Heart left ventricle (tissue), 16 donors: Measurements from ENCODE around the gene CCDC82. TPM values are rescaled to one million over a fixed set of nuclear protein-coding genes. Genes with fewer than 3 reads are reported as not detected.

ENCODE experiments used
- ATAC-seq, 4 donors: fragments of 200-7000 bp; cut with Tn5 transposase; one replicate each; pipeline ENCODE4 v1.9.1; 2020 to 2022; ENCODE audit warnings: moderate library complexity in 4 of 4, mild to moderate bottlenecking in 3 of 4, moderate number of reproducible peaks in 1 of 4
- DNase-seq, 5 donors: peaks; one replicate each; pipeline ENCODE4 v3.0.0-alpha.2; 2020
- H3K27ac ChIP-seq, 12 donors: fragments of 200-600 bp; sonication (generic) in 4 of 12; one replicate each; pipeline versions ENCODE4 v1.5.0 to v1.8.0; 2016 to 2022; ENCODE audit warnings: mild to moderate bottlenecking in 2 of 12
- H3K27me3 ChIP-seq, 9 donors: fragments of 200-600 bp; sonication (generic) in 2 of 9; one replicate each; pipeline versions ENCODE4 v1.5.1 to v1.8.0; 2016 to 2022; ENCODE audit warnings: mild to moderate bottlenecking in 3 of 9
- H3K36me3 ChIP-seq, 9 donors: fragments of 200-600 bp; sonication (generic) in 2 of 9; one replicate each; pipeline versions ENCODE4 v1.5.0 to v1.8.0; 2018 to 2022; ENCODE audit warnings: mild to moderate bottlenecking in 2 of 9
- H3K4me1 ChIP-seq, 12 donors: fragments of 200-600 bp; sonication (generic) in 4 of 12; one replicate each; pipeline versions ENCODE4 v1.5.0 to v1.8.0; 2016 to 2022; ENCODE audit warnings: mild to moderate bottlenecking in 3 of 12
- H3K4me3 ChIP-seq, 12 donors: fragments of 200-600 bp; sonication (generic) in 4 of 12; one replicate each; pipeline versions ENCODE4 v1.5.0 to v1.8.0; 2017 to 2022; ENCODE audit warnings: mild to moderate bottlenecking in 9 of 12, moderate library complexity in 4 of 12
- H3K9me3 ChIP-seq, 12 donors: fragments of 200-600 bp; sonication (generic) in 4 of 12; one replicate each; pipeline versions ENCODE4 v1.5.0 to v1.8.0; 2016 to 2022; ENCODE audit warnings: mild to moderate bottlenecking in 1 of 12
- POLR2A ChIP-seq, 2 donors: fragments of 450-650 bp; IDR thresholded peaks; one replicate each; pipeline ENCODE4 v1.6.1; 2017; ENCODE audit warnings: antibody characterized with exemption in 2 of 2, mild to moderate bottlenecking in 2 of 2, moderate library complexity in 2 of 2
- WGBS, 4 donors: extraction: QIAGEN DNeasy Blood & Tissue Kit in 2 of 4; methylation state at CpG; one replicate each; pipeline versions ENCODE4 v1.1.5 to v1.1.7; 2013 to 2018; 5-methylcytosine and 5-hydroxymethylcytosine counted together
- intact Hi-C, 10 donors: fragments of 100-400 bp; cut with DNase I; formaldehyde crosslinking; loops; one replicate each; pipeline versions ENCODE4 v1.11.1 to v1.14.2; 2022
- polyA plus RNA-seq, 2 donors: library from polyadenylated mRNA; stranded (reverse); fragments of 200-250 nt; gene quantifications; one replicate each; pipeline ENCODE4 v1.2.3, GENCODE V29; 2013
- total RNA-seq, 9 donors: library from RNA; depleted of rRNA in 2 of 9; stranded (reverse); fragments of >200 nt in 2 of 9; fragmentation: NEBNext Ultra II Directional in 3 of 9; extraction: Animal tissue kit (Norgen Biotek cat#: 25700) in 3 of 9; gene quantifications; one replicate each; pipeline versions ENCODE4 v1.1.0 to v1.2.4, GENCODE V29; 2016 to 2023
- TF ChIP-seq, protein P1 (sequence below), 12 donors: fragments of 200-600 bp; sonication (generic) in 4 of 12; IDR thresholded peaks; one replicate each; pipeline versions ENCODE4 v1.5.0 to v1.8.0; 2018 to 2022; ENCODE audit warnings: antibody characterized with exemption in 12 of 12, mild to moderate bottlenecking in 5 of 12
- donor health status: ischemic (EF 13 %, LVEDD 7.1; RV severe dilation, severe dysfunction).
- donor health status: healthy with polysubstance abuse.
- donor health status: DM: no; HTN: yes; CAD: no.
- donor health status: DM: no; HTN: no; CAD: no.
- donor health status: ischemic (EF 25% LVEDD 6.9; RV normal size, moderate dysfunction).
- donor health status: ischemic (EF 25% LVEDD 5.7; RV mildly dilated, moderate dysfunction).
- donor health status: healthy.
- donor health status: DM: yes; HTN: yes; CAD: no.
- donor health status: ischemic (EF 35%, LVEDD 5.7; RV mildly dilated, moderate dysfunction).
- donor health status: nonischemic (EF 11% LVEDD 7.7; RV severe dilation, severe dysfunction).
- donor health status: DM: yes; HTN: yes; CAD: no.
- donor health status: PGD.
- donor health status: ischemic (EF 29% LVEDD 5.4; RV normal size, mild dysfunction).
- donor health status: nonischemic (EF 23%, LVEDD 6.1; RV moderate dilation, normal function).

Gene CCDC82
- total and polyA plus RNA-seq, 11 donors, result 5.4 to 16.4 (median 14.5) TPM

- no peak overlapping the region for H3K27ac ChIP-seq
- intact Hi-C loops, result no loop called here
- no peak for TF ChIP-seq POLR2A (IDR thresholded peaks at IDR 0.05)
- TF ChIP-seq, protein P1, sequence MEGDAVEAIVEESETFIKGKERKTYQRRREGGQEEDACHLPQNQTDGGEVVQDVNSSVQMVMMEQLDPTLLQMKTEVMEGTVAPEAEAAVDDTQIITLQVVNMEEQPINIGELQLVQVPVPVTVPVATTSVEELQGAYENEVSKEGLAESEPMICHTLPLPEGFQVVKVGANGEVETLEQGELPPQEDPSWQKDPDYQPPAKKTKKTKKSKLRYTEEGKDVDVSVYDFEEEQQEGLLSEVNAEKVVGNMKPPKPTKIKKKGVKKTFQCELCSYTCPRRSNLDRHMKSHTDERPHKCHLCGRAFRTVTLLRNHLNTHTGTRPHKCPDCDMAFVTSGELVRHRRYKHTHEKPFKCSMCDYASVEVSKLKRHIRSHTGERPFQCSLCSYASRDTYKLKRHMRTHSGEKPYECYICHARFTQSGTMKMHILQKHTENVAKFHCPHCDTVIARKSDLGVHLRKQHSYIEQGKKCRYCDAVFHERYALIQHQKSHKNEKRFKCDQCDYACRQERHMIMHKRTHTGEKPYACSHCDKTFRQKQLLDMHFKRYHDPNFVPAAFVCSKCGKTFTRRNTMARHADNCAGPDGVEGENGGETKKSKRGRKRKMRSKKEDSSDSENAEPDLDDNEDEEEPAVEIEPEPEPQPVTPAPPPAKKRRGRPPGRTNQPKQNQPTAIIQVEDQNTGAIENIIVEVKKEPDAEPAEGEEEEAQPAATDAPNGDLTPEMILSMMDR (IDR thresholded peaks at IDR 0.05), result no peak
- H3K9me3 ChIP-seq, result no peaks in the 10 kb centered on the region
- ATAC-seq (no peak), DNase-seq (no peak)
- H3K4me3 ChIP-seq, result no peak overlapping the region
- 86 to 91% (median 88%) methylated on average over 6 of the region's 6 CpGs for WGBS, 4 donors
- H3K27me3 ChIP-seq, result no peaks in the 10 kb centered on the region
- H3K4me1 ChIP-seq, result peaks cover 0 to 53% (median 19%) of the 10 kb centered on the region in 12 donors
- H3K36me3 ChIP-seq, result no peaks in the 10 kb centered on the region
Measured at GRCh38 chr11:96323642-96323985, 66.1 kb downstream of the CCDC82 start.

DNA sequence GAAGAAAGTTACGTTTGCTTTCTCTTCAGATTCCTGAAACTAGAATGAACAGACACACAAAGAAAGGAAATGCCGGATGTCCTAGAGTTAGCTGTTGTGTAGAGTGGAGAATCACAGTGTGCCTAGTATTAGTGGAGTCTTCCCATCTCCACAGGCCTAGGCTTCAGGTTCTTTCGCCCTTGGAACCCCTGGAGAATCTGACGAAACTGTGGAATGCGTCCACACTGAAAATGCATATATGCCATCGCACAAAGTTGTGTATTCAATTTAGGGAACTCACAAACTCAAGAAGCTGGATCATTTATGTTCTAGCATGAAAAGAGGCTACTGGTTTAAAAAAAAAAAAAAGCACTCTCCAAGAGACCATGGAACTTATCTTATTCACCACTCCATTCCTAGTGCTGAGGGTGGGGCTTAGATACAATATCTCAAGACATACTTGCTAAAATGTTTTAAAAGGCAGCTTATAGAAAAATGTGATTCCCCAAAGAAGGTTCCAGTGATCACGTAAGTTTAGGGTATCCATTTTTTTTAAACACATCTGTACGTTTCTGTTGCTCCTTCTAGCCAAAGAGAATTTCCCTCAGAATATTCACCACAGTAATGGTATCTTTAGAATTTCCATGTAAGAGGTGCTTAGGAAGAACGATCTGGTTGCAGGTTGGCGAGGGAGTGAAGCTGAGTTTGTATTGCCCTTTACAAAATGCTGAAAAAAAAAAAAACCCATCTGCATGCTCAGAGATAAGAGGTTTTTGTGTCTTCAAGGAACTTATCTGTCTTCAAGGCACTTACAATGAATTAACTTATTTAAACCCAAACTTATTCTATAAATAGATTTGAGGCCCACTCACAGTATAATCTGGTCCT, 66.7 kb downstream of the CCDC82 start:
- WGBS, 4 donors, result 91 to 94% (median 93%) methylated on average over 10 of the region's 10 CpGs
- DNase-seq (no peak), ATAC-seq (no peak)
- no peaks in the 10 kb centered on the region for H3K27me3 ChIP-seq
- no peaks in the 10 kb centered on the region for H3K36me3 ChIP-seq
- TF ChIP-seq, protein P1 (IDR thresholded peaks at IDR 0.05), result no peak
- no peak for TF ChIP-seq POLR2A (IDR thresholded peaks at IDR 0.05)
- peaks cover 0 to 57% (median 24%) of the 10 kb centered on the region in 12 donors for H3K4me1 ChIP-seq
- H3K27ac ChIP-seq, result no peak overlapping the region
- H3K9me3 ChIP-seq, result no peaks in the 10 kb centered on the region
- intact Hi-C loops, result no loop called here
- no peak overlapping the region for H3K4me3 ChIP-seq

DNA sequence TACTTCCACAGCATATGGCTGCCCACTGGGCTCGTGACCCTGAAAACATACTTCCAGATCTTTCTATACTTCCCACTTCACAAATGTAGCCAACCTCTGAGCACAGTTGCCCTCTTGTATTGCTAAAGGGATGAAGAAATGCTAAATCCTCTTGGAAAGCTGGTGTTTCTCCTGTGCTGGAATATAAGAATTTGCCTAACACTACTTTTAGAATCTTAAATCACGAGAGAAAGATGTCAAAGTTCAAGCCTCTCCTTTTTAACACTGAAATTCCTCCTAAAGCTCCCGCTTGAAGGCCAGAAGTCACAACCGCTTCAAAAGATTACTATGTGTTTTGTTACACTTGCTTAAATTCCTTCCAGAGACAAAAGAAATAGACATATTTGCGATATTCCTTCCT, 68.6 kb downstream of the CCDC82 start:
- peaks cover 0 to 76% (median 37%) of the 10 kb centered on the region in 12 donors for H3K4me1 ChIP-seq
- no peak for DNase-seq
- no peak for ATAC-seq
- no peaks in the 10 kb centered on the region for H3K36me3 ChIP-seq
- WGBS, 4 donors, result 91 to 94% (median 93%) methylated on average over 5 of the region's 5 CpGs
- TF ChIP-seq, protein P1 (IDR thresholded peaks at IDR 0.05), result no peak
- no peak for TF ChIP-seq POLR2A (IDR thresholded peaks at IDR 0.05)
- H3K27me3 ChIP-seq, result no peaks in the 10 kb centered on the region
- H3K4me3 ChIP-seq, result no peak overlapping the region
- intact Hi-C loops, result no loop called here
- H3K9me3 ChIP-seq, result no peaks in the 10 kb centered on the region
- no peak overlapping the region for H3K27ac ChIP-seq

DNA sequence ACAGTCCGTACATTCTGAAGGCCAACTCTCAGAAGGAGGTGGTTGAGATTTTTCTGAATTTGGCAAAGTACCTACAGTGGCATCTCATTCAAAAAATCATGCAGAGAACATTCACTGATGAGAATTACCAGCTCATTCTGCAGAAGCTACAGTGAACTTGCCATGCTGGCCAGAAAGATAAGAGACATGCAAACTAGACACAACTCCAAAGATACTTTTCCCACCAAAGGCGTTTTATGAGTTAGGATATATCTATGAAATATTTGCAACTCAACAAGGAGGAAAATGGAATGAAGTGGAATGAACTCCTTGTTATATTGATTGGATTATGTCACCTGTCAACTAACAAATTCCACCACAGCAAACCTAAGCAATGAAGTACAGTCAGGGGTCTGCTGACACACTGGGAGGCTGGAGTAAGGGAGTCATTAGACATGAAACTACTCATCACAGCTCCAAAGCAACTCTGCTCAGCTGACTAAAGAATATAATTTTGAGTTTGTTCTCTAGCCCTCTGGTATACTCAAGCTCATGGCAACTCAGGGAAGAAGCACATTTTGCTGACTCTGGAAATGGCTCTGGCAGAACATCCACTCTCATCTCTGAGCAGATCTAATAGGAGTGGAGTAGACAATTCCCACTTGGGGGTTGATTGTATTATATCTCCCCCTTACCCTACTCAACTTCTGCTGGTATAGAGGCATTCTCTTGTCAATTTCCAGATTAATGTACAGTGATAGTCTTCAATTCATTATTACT, 69.6 kb downstream of the CCDC82 start:
- DNase-seq, result no peak
- Histone ChIP-seq H3K36me3 (no peaks in the 10 kb centered on the region), H3K9me3 (no peaks in the 10 kb centered on the region), H3K4me1 (peaks cover 0 to 76% (median 41%) of the 10 kb centered on the region in 12 donors), H3K27me3 (no peaks in the 10 kb centered on the region), H3K27ac (no peak overlapping the region), H3K4me3 (no peak overlapping the region)
- WGBS, 4 donors, result 53 to 80% (median 72%) methylated on average over 2 of the region's 2 CpGs
- no peak for ATAC-seq
- TF ChIP-seq, protein P1 (IDR thresholded peaks at IDR 0.05), result no peak
- TF ChIP-seq POLR2A (IDR thresholded peaks at IDR 0.05), result no peak
- intact Hi-C loops, result no loop called here
